GM23248 (cell line): ENCODE results near the gene DDX4. TPM values are rescaled to one million over a fixed set of nuclear protein-coding genes. Genes with fewer than 3 reads are reported as not detected.

ENCODE experiments used
- DNase-seq: peaks from one replicate; pipeline ENCODE4 v3.0.0-alpha.2; 2015
- H2AFZ ChIP-seq: fragments of 200-600 bp; sonication (generic); 2 replicates; pipeline ENCODE4 v1.6.1; 2016; ENCODE audit warnings: antibody characterized with exemption
- H3F3A ChIP-seq: fragments of 200-600 bp; sonication (generic); 2 replicates; pipeline ENCODE4 v1.6.1; 2016; ENCODE audit warnings: mild to moderate bottlenecking, antibody characterized with exemption, mixed run types; ENCODE audit not compliant: insufficient read depth
- H3K27ac ChIP-seq: fragments of 200-600 bp; sonication (generic); 2 replicates; pipeline ENCODE4 v1.5.1; 2016; ENCODE audit warnings: mild to moderate bottlenecking
- H3K27me3 ChIP-seq: fragments of 200-600 bp; sonication (generic); replicated peaks from 2 replicates; pipeline ENCODE4 v1.6.1; 2016; ENCODE audit warnings: mild to moderate bottlenecking; ENCODE audit not compliant: insufficient read depth
- H3K36me3 ChIP-seq: fragments of 200-600 bp; sonication (generic); 2 replicates; pipeline ENCODE4 v1.6.1; 2016; ENCODE audit warnings: low read depth, mild to moderate bottlenecking
- H3K4me1 ChIP-seq: fragments of 200-600 bp; sonication (generic); 2 replicates; pipeline ENCODE4 v1.6.1; 2016; ENCODE audit warnings: mild to moderate bottlenecking; ENCODE audit not compliant: insufficient read depth
- H3K4me2 ChIP-seq: fragments of 200-600 bp; sonication (generic); one replicate; pipeline ENCODE4 v1.6.1; 2016; ENCODE audit warnings: mild to moderate bottlenecking; ENCODE audit not compliant: unreplicated experiment
- H3K4me3 ChIP-seq: fragments of 200-600 bp; sonication (generic); 2 replicates; pipeline ENCODE4 v1.5.1; 2016; ENCODE audit warnings: mild to moderate bottlenecking
- H3K79me2 ChIP-seq: fragments of 200-600 bp; sonication (generic); 2 replicates; pipeline ENCODE4 v1.6.1; 2016; ENCODE audit warnings: mild to moderate bottlenecking; ENCODE audit not compliant: insufficient read depth
- H3K9ac ChIP-seq: fragments of 200-600 bp; sonication (generic); 2 replicates; pipeline ENCODE4 v1.6.1; 2016; ENCODE audit warnings: mild to moderate bottlenecking
- H3K9me2 ChIP-seq: fragments of 200-600 bp; sonication (generic); 2 replicates; pipeline ENCODE4 v1.6.1; 2016; ENCODE audit warnings: mixed run types, mild to moderate bottlenecking, moderate library complexity; ENCODE audit not compliant: insufficient read depth
- H3K9me3 ChIP-seq: fragments of 200-600 bp; sonication (generic); one replicate; pipeline ENCODE4 v1.6.1; 2017; ENCODE audit warnings: low read depth
- H4K20me1 ChIP-seq: fragments of 200-600 bp; sonication (generic); 2 replicates; pipeline ENCODE4 v1.6.0; 2016; ENCODE audit not compliant: insufficient read depth
- EZH2 ChIP-seq: fragments of 200-600 bp; sonication (generic); IDR thresholded peaks from 2 replicates; pipeline ENCODE4 v1.6.1; 2018; ENCODE audit warnings: antibody characterized with exemption, mild to moderate bottlenecking; ENCODE audit not compliant: insufficient read depth, poor library complexity, severe bottlenecking
- EZH2phosphoT487 ChIP-seq: fragments of 200-600 bp; sonication (generic); IDR thresholded peaks from 2 replicates; pipeline ENCODE4 v1.6.1; 2018; ENCODE audit warnings: antibody characterized with exemption, moderate library complexity, mild to moderate bottlenecking, low read depth; ENCODE audit not compliant: insufficient read depth
- WGBS, 2 experiments: methylation state at CpG; one replicate each; pipeline ENCODE4 v1.1.6; 2015 to 2017; ENCODE audit warnings: low lambda C conversion rate in 2 of 2, low coverage in 1 of 2; ENCODE audit errors: missing lambda C conversion rate in 2 of 2; 5-methylcytosine and 5-hydroxymethylcytosine counted together
- in situ Hi-C: fragments of 300-500 bp; cut with MboI; formaldehyde crosslinking; loops from 2 replicates; pipeline ENCODE4 v1.15.0; 2020
- polyA plus RNA-seq: library from polyadenylated mRNA; unstranded; fragments of >200 nt; fragmentation: Nextera tagmentation; extraction: Ambion mirVana; gene quantifications from 2 replicates; pipeline ENCODE4 v1.2.1, GENCODE V29; 2016
- total RNA-seq: library from RNA; depleted of rRNA; stranded (reverse); fragments of >200 nt; shearing (Covaris generic); gene quantifications from 2 replicates; pipeline ENCODE4 v1.2.3, GENCODE V29; 2014

Gene DDX4
- total and polyA plus RNA-seq, 2 experiments from 2014 or later = not detected

DNA sequence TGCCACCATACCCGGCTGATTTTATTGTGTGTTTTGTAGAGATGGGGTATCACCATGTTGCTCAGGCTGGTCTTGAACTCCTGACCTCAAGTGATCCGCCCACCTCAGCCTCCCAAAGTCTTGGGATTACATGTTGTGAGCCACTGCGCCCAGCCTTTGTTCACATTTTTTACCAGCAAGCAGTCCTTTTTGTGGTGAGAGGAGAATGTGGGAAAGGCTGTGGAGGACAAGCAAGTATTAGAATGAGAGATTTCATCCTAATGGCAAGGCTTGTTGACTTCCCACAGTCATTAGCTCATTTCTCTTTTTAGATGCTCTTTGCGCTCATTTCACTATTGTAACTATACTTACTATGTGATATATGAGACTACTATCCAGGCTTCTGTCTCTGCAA lies 119.4 kb downstream of the DDX4 start:
- DNase-seq = no peak
- in situ Hi-C loops = no loop called here
- Histone ChIP-seq H3K4me2 (no peak overlapping the region), H3K4me3 (no peak overlapping the region), H4K20me1 (no peaks in the 10 kb centered on the region), H3K9me3 (no peaks in the 10 kb centered on the region), H2AFZ (no peak overlapping the region), H3K79me2 (no peaks in the 10 kb centered on the region), H3K36me3 (no peaks in the 10 kb centered on the region), H3K4me1 (peaks cover 16% of the 10 kb centered on the region), H3F3A (peaks cover 17% of the 10 kb centered on the region; the same call in 1 of the 2 replicates), H3K27me3 (no peaks in the 10 kb centered on the region), H3K27ac (no peak overlapping the region), H3K9ac (no peak overlapping the region), H3K9me2 (no peaks in the 10 kb centered on the region)
- TF ChIP-seq EZH2 = no peak
- WGBS, 2 experiments = 89 to 98% methylated on average over 4 of the region's 4 CpGs

DNA sequence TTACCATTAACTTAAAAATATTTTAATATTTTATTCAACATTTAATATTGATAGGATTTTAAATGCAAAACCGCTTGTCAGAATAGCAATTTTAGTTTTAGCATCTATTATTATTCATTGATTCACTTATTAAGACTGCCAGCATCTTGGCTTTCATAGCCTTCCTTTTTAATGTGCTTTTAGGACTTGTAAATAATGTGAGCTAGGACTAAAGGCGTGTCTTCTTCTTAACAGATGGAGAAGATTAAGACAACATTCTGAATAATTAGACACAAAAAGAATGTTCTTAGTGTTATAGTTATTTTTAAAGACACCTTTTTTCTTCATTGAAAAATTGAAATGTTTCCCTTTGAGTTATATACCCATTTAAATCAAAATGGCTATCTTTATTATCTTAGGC lies 120.2 kb downstream of the DDX4 start:
- Histone ChIP-seq H3K27ac (no peak overlapping the region), H3K9me3 (no peaks in the 10 kb centered on the region)
- no peak for DNase-seq

GRCh38 chr5:55860288-55860687 lies 122.4 kb downstream of the DDX4 start:
- Histone ChIP-seq H3K9me3 (no peaks in the 10 kb centered on the region), H2AFZ (no peak overlapping the region), H3K36me3 (no peaks in the 10 kb centered on the region), H3K4me1 (no peaks in the 10 kb centered on the region), H3F3A (no peaks in the 10 kb centered on the region), H3K9me2 (no peaks in the 10 kb centered on the region), H3K27ac (no peak overlapping the region), H3K79me2 (no peaks in the 10 kb centered on the region), H3K9ac (no peak overlapping the region), H3K4me3 (no peak overlapping the region), H3K27me3 (no peaks in the 10 kb centered on the region), H4K20me1 (no peaks in the 10 kb centered on the region), H3K4me2 (no peak overlapping the region)
- WGBS, 2 experiments = 60 to 65% methylated on average over 3 of the region's 3 CpGs
- no peak for DNase-seq
- no peak for TF ChIP-seq EZH2phosphoT487
- no peak for TF ChIP-seq EZH2
- in situ Hi-C loops = no loop called here

More for the DNA sequence above, 120.2 kb downstream of the DDX4 start:
- Histone ChIP-seq H3K4me1 (peaks cover 11% of the 10 kb centered on the region), H4K20me1 (no peaks in the 10 kb centered on the region), H2AFZ (no peak overlapping the region), H3K9me2 (no peaks in the 10 kb centered on the region), H3K4me3 (no peak overlapping the region), H3K79me2 (no peaks in the 10 kb centered on the region), H3K4me2 (no peak overlapping the region), H3F3A (peaks cover 11% of the 10 kb centered on the region; the same call in 1 of the 2 replicates), H3K36me3 (no peaks in the 10 kb centered on the region), H3K27me3 (no peaks in the 10 kb centered on the region), H3K9ac (no peak overlapping the region)
- 75 to 84% methylated on average over 2 of the region's 2 CpGs for WGBS, 2 experiments
- in situ Hi-C loops = no loop called here
- no peak for TF ChIP-seq EZH2phosphoT487

DNA sequence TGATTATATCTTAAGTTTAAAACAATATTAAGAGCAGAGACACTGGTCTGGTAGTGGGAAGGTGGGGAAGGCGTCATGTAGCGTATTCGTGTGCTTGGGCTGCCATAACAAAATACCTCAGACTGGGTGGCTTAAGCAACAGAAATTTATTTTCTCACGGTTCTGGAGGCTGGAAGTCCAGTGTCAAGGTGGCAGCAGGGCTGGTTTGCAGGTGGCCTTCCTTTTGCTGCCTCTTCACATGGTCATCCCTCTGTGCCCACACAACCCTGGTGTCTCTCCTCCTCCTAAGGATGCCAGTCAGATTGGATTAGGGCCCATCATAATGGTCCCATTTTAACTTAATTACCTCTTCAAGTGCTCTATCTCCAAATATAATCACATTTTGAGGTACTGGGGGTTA lies 122.8 kb downstream of the DDX4 start:
- 69 to 74% methylated on average over 4 of the region's 4 CpGs for WGBS, 2 experiments
- H3K27ac ChIP-seq = no peak overlapping the region
- no peaks in the 10 kb centered on the region for H3K79me2 ChIP-seq
- no peak for DNase-seq
- no peaks in the 10 kb centered on the region for H3K4me1 ChIP-seq
- in situ Hi-C loops = no loop called here
- H2AFZ ChIP-seq = no peak overlapping the region
- H3K9me3 ChIP-seq = no peaks in the 10 kb centered on the region
- no peak overlapping the region for H3K4me2 ChIP-seq
- no peaks in the 10 kb centered on the region for H3K36me3 ChIP-seq
- H3K4me3 ChIP-seq = no peak overlapping the region
- no peaks in the 10 kb centered on the region for H3F3A ChIP-seq
- H4K20me1 ChIP-seq = no peaks in the 10 kb centered on the region
- no peak overlapping the region for H3K9ac ChIP-seq
- TF ChIP-seq EZH2 (no peak), EZH2phosphoT487 (no peak)
- H3K27me3 ChIP-seq = no peaks in the 10 kb centered on the region
- no peaks in the 10 kb centered on the region for H3K9me2 ChIP-seq

DNA sequence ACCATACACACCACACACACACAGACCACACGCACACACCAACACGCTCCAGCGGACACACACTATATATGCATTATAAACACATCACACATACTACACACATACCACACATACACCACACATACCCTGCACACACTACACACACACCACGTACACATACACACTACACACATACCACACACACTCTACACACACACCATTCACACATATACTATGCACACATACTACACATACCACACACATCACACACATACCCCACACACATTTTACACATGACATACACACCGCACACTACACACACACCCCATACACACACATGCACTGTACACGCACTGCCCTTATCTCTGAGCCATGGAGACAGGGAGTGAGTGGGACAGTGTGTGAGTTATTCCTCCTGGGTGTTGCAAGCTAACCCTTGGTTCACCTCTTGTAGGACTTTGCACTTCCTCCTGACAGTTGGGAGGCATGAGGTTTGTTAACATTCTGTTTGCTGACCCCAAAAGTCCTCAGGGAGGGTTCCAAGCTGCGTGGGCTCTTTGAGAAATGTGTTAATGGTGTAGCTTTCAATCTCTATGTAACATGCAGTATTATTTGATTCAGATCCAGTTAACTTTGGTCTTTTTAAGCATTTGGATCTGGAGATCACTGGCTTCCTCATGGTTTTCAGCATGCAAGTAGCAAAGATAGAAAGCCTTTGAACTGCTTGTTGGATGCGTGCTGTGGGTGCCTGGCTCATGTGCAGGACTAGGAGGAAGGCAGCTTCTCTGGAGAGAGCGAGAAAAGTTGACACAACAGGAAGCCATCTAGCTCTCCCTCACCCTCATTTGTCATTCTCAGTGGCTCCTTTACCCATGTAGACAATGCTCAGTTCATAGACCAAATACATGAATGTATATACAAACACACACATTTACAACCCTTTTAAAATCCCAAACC lies 127.0 kb downstream of the DDX4 start:
- no peak overlapping the region for H3K4me2 ChIP-seq
- peaks cover 18% of the 10 kb centered on the region for H3K4me1 ChIP-seq
- H3K27ac ChIP-seq = no peak overlapping the region
- no peak overlapping the region for H2AFZ ChIP-seq
- no peaks in the 10 kb centered on the region for H3K27me3 ChIP-seq
- no peaks in the 10 kb centered on the region for H3K36me3 ChIP-seq
- H3K79me2 ChIP-seq = no peaks in the 10 kb centered on the region
- in situ Hi-C loops = no loop called here
- TF ChIP-seq EZH2phosphoT487 (no peak), EZH2 (no peak)
- no peaks in the 10 kb centered on the region for H4K20me1 ChIP-seq
- no peak overlapping the region for H3K4me3 ChIP-seq
- H3K9me2 ChIP-seq = no peaks in the 10 kb centered on the region
- WGBS, 2 experiments = 88 to 91% methylated on average over 9 of the region's 9 CpGs
- peaks cover 13% of the 10 kb centered on the region for H3F3A ChIP-seq
- DNase-seq = no peak
- H3K9me3 ChIP-seq = no peaks in the 10 kb centered on the region
- H3K9ac ChIP-seq = no peak overlapping the region
